Gastroesophageal sphincter (tissue), 4 donors: ENCODE measurements around the gene TAOK3. TPM values are rescaled to one million over a fixed set of nuclear protein-coding genes. Genes with fewer than 3 reads are reported as not detected.

Experiments used
- ATAC-seq: fragments of 150-250 bp; one replicate; pipeline ENCODE4 v1.9.1; 2016; ENCODE audit warnings: mild to moderate bottlenecking, moderate library complexity
- H3K27ac ChIP-seq, 4 donors: fragments of 200-600 bp; sonication (generic) in 3 of 4; 1 replicate in 3 of 4; 2 replicates in 1 of 4; pipeline ENCODE4 v1.5.1; 2016 to 2019
- H3K27me3 ChIP-seq: fragments of 200-600 bp; sonication (generic); one replicate; pipeline ENCODE4 v1.5.1; 2019
- H3K36me3 ChIP-seq, 2 donors: fragments of 200-600 bp; sonication (generic); one replicate each; pipeline ENCODE4 v1.5.1; 2019; ENCODE audit warnings: control low read depth in 1 of 2
- H3K4me1 ChIP-seq, 3 donors: fragments of 200-600 bp; sonication (generic); 1 replicate in 2 of 3; 2 replicates in 1 of 3; pipeline ENCODE4 v1.5.1; 2016 to 2019; ENCODE audit warnings: control low read depth in 2 of 3
- H3K4me3 ChIP-seq, 2 donors: fragments of 200-600 bp; sonication (generic); one replicate each; pipeline ENCODE4 v1.5.1; 2019; ENCODE audit warnings: mild to moderate bottlenecking in 1 of 2, moderate library complexity in 1 of 2
- H3K9me3 ChIP-seq, 3 donors: fragments of 200-600 bp; sonication (generic); one replicate each; pipeline ENCODE4 v1.5.1; 2017 to 2019; ENCODE audit warnings: control low read depth in 2 of 3
- EP300 ChIP-seq: sonication (generic); formaldehyde crosslinking; IDR thresholded peaks from one replicate; pipeline ENCODE4 v1.6.1; 2017; ENCODE audit warnings: antibody characterized with exemption, mild to moderate bottlenecking
- POLR2A ChIP-seq, 2 donors: fragments of 450-650 bp; IDR thresholded peaks; one replicate each; pipeline ENCODE4 v1.6.1; 2017; ENCODE audit warnings: antibody characterized with exemption in 2 of 2, mild to moderate bottlenecking in 2 of 2, moderate library complexity in 1 of 2
- POLR2AphosphoS5 ChIP-seq: sonication (generic); formaldehyde crosslinking; IDR thresholded peaks from one replicate; pipeline ENCODE4 v1.6.1; 2017; ENCODE audit warnings: antibody characterized with exemption
- WGBS, 2 donors: methylation state at CpG; one replicate each; pipeline ENCODE4 v1.1.5; 2018; ENCODE audit warnings: low coverage in 1 of 2; 5-methylcytosine and 5-hydroxymethylcytosine counted together
- total RNA-seq, 4 donors: library from RNA; depleted of rRNA; stranded (reverse); fragments of >200 nt; gene quantifications; one replicate each; pipeline ENCODE4 v1.1.0, GENCODE V29; 2016
- TF ChIP-seq, protein P1 (sequence below), 4 experiments: fragments of 200-600 bp in 2 of 4; fragments of 450-650 bp in 2 of 4; sonication (generic) in 1 of 4; IDR thresholded peaks; one replicate each; pipeline ENCODE4 v1.5.1; 2017 to 2019; ENCODE audit warnings: antibody characterized with exemption in 4 of 4, mild to moderate bottlenecking in 2 of 4, moderate library complexity in 2 of 4

Gene TAOK3
- total RNA-seq, 4 donors from 2014 or later: 26.9 to 55.0 (median 36.7) TPM

DNA sequence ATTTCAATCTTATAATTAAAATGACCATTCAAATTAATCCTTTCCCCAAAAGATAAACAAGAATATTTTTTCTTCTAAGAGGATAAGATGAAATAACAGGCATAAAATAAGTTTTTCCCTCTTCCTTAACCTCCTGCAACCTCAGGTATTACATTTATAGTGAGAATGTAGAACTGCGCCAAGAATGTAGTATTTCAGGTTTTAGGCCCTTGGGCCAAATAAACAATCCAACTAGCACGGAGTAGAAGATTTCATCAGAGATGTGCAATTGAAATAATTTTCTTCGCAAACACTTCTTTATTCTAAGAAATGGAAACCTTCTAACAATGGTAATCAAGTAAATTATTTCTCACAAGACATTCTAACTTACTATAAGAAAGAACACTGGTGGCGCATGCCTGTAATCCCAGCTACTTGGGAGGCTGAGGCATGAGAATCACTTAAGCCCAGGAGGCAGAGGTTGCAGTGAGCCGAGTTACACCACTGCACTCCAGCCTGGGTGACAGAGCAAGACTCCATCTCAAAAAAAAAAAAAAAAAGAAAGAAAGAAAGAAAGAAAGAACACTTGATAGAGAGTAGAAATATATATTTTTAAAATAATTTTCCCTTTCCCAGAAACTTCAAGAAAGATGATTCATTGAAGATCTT lies 100.8 kb downstream of the TAOK3 start:
- H3K36me3 ChIP-seq: no peaks in the 10 kb centered on the region
- H3K4me1 ChIP-seq: no peaks in the 10 kb centered on the region
- no peak overlapping the region for H3K27ac ChIP-seq
- TF ChIP-seq, protein P1, sequence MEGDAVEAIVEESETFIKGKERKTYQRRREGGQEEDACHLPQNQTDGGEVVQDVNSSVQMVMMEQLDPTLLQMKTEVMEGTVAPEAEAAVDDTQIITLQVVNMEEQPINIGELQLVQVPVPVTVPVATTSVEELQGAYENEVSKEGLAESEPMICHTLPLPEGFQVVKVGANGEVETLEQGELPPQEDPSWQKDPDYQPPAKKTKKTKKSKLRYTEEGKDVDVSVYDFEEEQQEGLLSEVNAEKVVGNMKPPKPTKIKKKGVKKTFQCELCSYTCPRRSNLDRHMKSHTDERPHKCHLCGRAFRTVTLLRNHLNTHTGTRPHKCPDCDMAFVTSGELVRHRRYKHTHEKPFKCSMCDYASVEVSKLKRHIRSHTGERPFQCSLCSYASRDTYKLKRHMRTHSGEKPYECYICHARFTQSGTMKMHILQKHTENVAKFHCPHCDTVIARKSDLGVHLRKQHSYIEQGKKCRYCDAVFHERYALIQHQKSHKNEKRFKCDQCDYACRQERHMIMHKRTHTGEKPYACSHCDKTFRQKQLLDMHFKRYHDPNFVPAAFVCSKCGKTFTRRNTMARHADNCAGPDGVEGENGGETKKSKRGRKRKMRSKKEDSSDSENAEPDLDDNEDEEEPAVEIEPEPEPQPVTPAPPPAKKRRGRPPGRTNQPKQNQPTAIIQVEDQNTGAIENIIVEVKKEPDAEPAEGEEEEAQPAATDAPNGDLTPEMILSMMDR (IDR thresholded peaks at IDR 0.05): no peak
- TF ChIP-seq POLR2AphosphoS5 (no peak), EP300 (no peak), POLR2A (IDR thresholded peaks at IDR 0.05) (no peak)
- ATAC-seq: no peak
- 84 to 87% methylated on average over 4 of the region's 5 CpGs for WGBS, 2 donors
- no peaks in the 10 kb centered on the region for H3K27me3 ChIP-seq
- H3K4me3 ChIP-seq: no peak overlapping the region
- H3K9me3 ChIP-seq: no peaks in the 10 kb centered on the region

DNA sequence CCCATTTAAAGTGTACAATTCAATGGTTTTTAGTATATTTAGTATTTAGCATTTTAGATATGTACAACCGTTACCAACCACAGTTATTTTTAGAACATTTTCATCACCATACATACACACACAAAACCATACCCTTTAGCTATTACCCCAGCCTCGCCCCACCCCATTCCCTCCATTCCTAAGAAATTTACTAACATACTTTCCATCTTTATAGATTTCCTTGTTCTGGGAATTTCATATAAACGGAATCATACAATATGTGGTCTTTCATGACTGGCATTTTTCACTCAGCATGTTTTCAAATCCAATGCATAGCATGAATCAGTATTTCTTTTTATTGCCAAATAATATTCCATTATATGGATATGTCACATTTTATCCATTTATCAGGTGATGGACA lies 101.5 kb downstream of the TAOK3 start:
- Histone ChIP-seq H3K27me3 (no peaks in the 10 kb centered on the region), H3K27ac (no peak overlapping the region), H3K4me1 (no peaks in the 10 kb centered on the region), H3K4me3 (no peak overlapping the region), H3K9me3 (no peaks in the 10 kb centered on the region), H3K36me3 (peaks cover 0 to 1% of the 10 kb centered on the region in 2 donors)
- WGBS, 2 donors: 94% methylated on average over 3 of the region's 3 CpGs
- no peak for TF ChIP-seq POLR2A (IDR thresholded peaks at IDR 0.05)
- ATAC-seq: no peak

- ATAC-seq: no peak
Measured at GRCh38 chr12:118269806-118270205, 102.9 kb downstream of the TAOK3 start.

GRCh38 chr12:118259079-118259478 lies 113.6 kb downstream of the TAOK3 start:
- TF ChIP-seq, protein P1 (IDR thresholded peaks at IDR 0.05): no peak
- TF ChIP-seq EP300: no peak
- TF ChIP-seq POLR2AphosphoS5: no peak
- TF ChIP-seq POLR2A (IDR thresholded peaks at IDR 0.05): no peak
- Histone ChIP-seq H3K4me3 (no peak overlapping the region), H3K36me3 (peaks cover 0 to 41% of the 10 kb centered on the region in 2 donors), H3K27me3 (no peaks in the 10 kb centered on the region), H3K27ac (no peak overlapping the region), H3K9me3 (no peaks in the 10 kb centered on the region), H3K4me1 (no peaks in the 10 kb centered on the region)
- WGBS, 2 donors: 77 to 88% methylated on average over 2 to 5 of the region's 6 CpGs
- no peak for ATAC-seq

More at GRCh38 chr12:118269806-118270205, 102.9 kb downstream of the TAOK3 start:
- TF ChIP-seq, protein P1 (IDR thresholded peaks at IDR 0.05): no peak
- no peak for TF ChIP-seq POLR2A (IDR thresholded peaks at IDR 0.05)
- no peak for TF ChIP-seq EP300
- TF ChIP-seq POLR2AphosphoS5: no peak
- Histone ChIP-seq H3K27me3 (no peaks in the 10 kb centered on the region), H3K36me3 (peaks cover 0 to 12% of the 10 kb centered on the region in 2 donors), H3K27ac (no peak overlapping the region), H3K4me1 (no peaks in the 10 kb centered on the region), H3K9me3 (no peaks in the 10 kb centered on the region), H3K4me3 (no peak overlapping the region)
- WGBS, 2 donors: 86 to 88% methylated on average over 1 of the region's 1 CpG

- Histone ChIP-seq H3K27ac (no peak overlapping the region), H3K4me3 (no peak overlapping the region), H3K4me1 (no peaks in the 10 kb centered on the region), H3K9me3 (no peaks in the 10 kb centered on the region), H3K27me3 (no peaks in the 10 kb centered on the region), H3K36me3 (peaks cover 0 to 39% of the 10 kb centered on the region in 2 donors)
- TF ChIP-seq EP300: no peak
- TF ChIP-seq POLR2AphosphoS5: no peak
- TF ChIP-seq, protein P1 (IDR thresholded peaks at IDR 0.05): no peak
- TF ChIP-seq POLR2A (IDR thresholded peaks at IDR 0.05): no peak
- no peak for ATAC-seq
- WGBS, 2 donors: 100% methylated on average over 1 of the region's 1 CpG
Measured at GRCh38 chr12:118256352-118256751, 116.4 kb downstream of the TAOK3 start.
